ENCODE measurements around the gene TIGD1. TPM values are rescaled to one million over a fixed set of nuclear protein-coding genes. Genes with fewer than 3 reads are reported as not detected.

Gene TIGD1
- total RNA-seq, 2 donors from 2014 or later, result 3.0 to 4.4 TPM

GRCh38 chr2:232568161-232568560 lies 17.8 kb upstream of the TIGD1 start:
- TF ChIP-seq CTCF (IDR thresholded peaks at IDR 0.05), result no peak
- Histone ChIP-seq H3K27me3 (no peaks in the 10 kb centered on the region), H3K9me3 (no peaks in the 10 kb centered on the region), H3K27ac (no peak overlapping the region), H3K4me1 (peaks cover 18% of the 10 kb centered on the region), H3K9ac (ENCODE audit: low read depth in 2 of 2, low read length in 2 of 2) (no peak overlapping the region), H3K4me3 (no peak overlapping the region), H3K36me3 (peaks cover 25% of the 10 kb centered on the region)
- peak; percentile 58 for DNase-seq
- intact Hi-C loops (cut with DNase I), result no loop called here

- no peak overlapping the region for H3K9ac ChIP-seq (ENCODE audit: low read depth in 2 of 2, low read length in 2 of 2)
Observed at GRCh38 chr2:232567721-232568120, 17.4 kb upstream of the TIGD1 start.

GRCh38 chr2:232563580-232563979 lies 13.2 kb upstream of the TIGD1 start:
- Histone ChIP-seq H3K36me3 (peaks cover 17% of the 10 kb centered on the region), H3K4me1 (peaks cover 4% of the 10 kb centered on the region), H3K9ac (ENCODE audit: low read depth in 2 of 2, low read length in 2 of 2) (no peak overlapping the region), H3K9me3 (no peaks in the 10 kb centered on the region), H3K27me3 (no peaks in the 10 kb centered on the region), H3K4me3 (no peak overlapping the region), H3K27ac (no peak overlapping the region)
- no peak for DNase-seq
- intact Hi-C loops (cut with DNase I), result no loop called here
- TF ChIP-seq CTCF (IDR thresholded peaks at IDR 0.05), result no peak

More at GRCh38 chr2:232567721-232568120, 17.4 kb upstream of the TIGD1 start:
- TF ChIP-seq CTCF (IDR thresholded peaks at IDR 0.05), result no peak
- H3K4me3 ChIP-seq, result no peak overlapping the region
- peaks cover 25% of the 10 kb centered on the region for H3K36me3 ChIP-seq
- DNase-seq, result no peak
- H3K27ac ChIP-seq, result no peak overlapping the region
- H3K9me3 ChIP-seq, result no peaks in the 10 kb centered on the region
- intact Hi-C loops (cut with DNase I), result no loop called here
- no peaks in the 10 kb centered on the region for H3K27me3 ChIP-seq
- H3K4me1 ChIP-seq, result peaks cover 18% of the 10 kb centered on the region

GRCh38 chr2:232562515-232563151 lies 12.3 kb upstream of the TIGD1 start:
- Histone ChIP-seq H3K9me3 (no peaks in the 10 kb centered on the region), H3K27ac (no peak overlapping the region), H3K4me3 (no peak overlapping the region), H3K4me1 (no peaks in the 10 kb centered on the region), H3K27me3 (no peaks in the 10 kb centered on the region), H3K9ac (ENCODE audit: low read depth in 2 of 2, low read length in 2 of 2) (no peak overlapping the region), H3K36me3 (peaks cover 18% of the 10 kb centered on the region)
- intact Hi-C loops (cut with DNase I), result no loop called here
- no peak for TF ChIP-seq CTCF (IDR thresholded peaks at IDR 0.05)
- no peak for DNase-seq

GRCh38 chr2:232556426-232556825 lies 6.1 kb upstream of the TIGD1 start:
- H3K9ac ChIP-seq (ENCODE audit: low read depth in 2 of 2, low read length in 2 of 2), result no peak overlapping the region
- H3K4me1 ChIP-seq, result peaks cover 4% of the 10 kb centered on the region
- no peak for DNase-seq
- no peak overlapping the region for H3K27ac ChIP-seq
- H3K36me3 ChIP-seq, result peaks cover 11% of the 10 kb centered on the region
- no peaks in the 10 kb centered on the region for H3K9me3 ChIP-seq
- no peak for TF ChIP-seq CTCF (IDR thresholded peaks at IDR 0.05)
- no peak overlapping the region for H3K4me3 ChIP-seq
- H3K27me3 ChIP-seq, result no peaks in the 10 kb centered on the region
- intact Hi-C loops (cut with DNase I), result loop anchor here (10.0 kb wide), 1 partner anchor 48 kb away; no protein-coding TSS in a partner anchor

Data from colonic mucosa (tissue), 4 donors.